ENCODE measurements around the gene SHROOM4.

SHROOM4 gene

DNA sequence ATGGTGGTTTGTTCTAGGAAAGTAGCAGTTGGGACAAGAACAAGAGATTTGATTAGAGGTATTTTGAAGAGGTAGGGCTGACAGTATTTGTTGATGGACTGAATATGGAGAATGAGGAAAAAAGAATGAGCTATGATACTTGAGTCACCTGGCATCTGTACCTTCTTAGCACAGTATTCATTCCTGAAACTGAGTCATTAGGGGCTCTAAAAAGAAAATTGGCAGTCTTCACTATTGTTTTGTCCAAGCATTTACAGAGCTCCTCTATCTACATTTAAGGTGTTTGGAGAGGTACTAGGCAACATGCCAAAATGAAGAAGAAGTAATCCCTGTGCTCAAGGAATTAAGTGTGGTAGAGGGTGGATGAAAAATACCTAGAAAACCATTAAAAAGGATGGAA is 165.8 kb downstream of the SHROOM4 start:
- ChIA-PET POLR2A (no interaction called here), CTCF (no interaction called here)
- TF ChIP-seq, protein P1, sequence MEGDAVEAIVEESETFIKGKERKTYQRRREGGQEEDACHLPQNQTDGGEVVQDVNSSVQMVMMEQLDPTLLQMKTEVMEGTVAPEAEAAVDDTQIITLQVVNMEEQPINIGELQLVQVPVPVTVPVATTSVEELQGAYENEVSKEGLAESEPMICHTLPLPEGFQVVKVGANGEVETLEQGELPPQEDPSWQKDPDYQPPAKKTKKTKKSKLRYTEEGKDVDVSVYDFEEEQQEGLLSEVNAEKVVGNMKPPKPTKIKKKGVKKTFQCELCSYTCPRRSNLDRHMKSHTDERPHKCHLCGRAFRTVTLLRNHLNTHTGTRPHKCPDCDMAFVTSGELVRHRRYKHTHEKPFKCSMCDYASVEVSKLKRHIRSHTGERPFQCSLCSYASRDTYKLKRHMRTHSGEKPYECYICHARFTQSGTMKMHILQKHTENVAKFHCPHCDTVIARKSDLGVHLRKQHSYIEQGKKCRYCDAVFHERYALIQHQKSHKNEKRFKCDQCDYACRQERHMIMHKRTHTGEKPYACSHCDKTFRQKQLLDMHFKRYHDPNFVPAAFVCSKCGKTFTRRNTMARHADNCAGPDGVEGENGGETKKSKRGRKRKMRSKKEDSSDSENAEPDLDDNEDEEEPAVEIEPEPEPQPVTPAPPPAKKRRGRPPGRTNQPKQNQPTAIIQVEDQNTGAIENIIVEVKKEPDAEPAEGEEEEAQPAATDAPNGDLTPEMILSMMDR (IDR thresholded peaks at IDR 0.05; ENCODE audit: control extremely low read depth, extremely low read depth, low read depth, missing control alignments) = no peak
- DNase-seq (ENCODE audit: extremely low spot score) = no peak

DNA sequence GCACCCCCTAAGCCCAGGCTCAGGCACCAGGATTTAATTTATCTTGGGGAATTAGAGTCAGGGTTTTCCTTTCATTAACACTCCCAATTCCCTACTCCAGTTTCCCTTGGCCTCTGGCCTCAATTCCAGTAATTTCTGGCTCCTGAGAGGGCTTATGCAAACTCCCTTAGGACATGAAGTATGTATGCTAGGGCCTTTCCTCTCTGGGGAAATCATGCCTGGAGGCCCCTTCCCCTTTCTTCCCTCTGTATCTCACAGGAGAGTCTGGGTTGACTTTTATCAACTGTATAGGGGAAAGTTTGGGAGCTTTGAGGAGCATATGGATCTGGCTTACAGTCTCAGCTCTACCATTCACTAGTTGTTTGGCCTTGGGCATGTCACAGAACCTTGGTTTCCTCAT is 169.5 kb downstream of the SHROOM4 start:
- POLR2A ChIA-PET = no interaction called here
- TF ChIP-seq, protein P1 (IDR thresholded peaks at IDR 0.05; ENCODE audit: control extremely low read depth, extremely low read depth, low read depth, missing control alignments) = no peak
- no peak for DNase-seq (ENCODE audit: extremely low spot score)
- CTCF ChIA-PET = no interaction called here

DNA sequence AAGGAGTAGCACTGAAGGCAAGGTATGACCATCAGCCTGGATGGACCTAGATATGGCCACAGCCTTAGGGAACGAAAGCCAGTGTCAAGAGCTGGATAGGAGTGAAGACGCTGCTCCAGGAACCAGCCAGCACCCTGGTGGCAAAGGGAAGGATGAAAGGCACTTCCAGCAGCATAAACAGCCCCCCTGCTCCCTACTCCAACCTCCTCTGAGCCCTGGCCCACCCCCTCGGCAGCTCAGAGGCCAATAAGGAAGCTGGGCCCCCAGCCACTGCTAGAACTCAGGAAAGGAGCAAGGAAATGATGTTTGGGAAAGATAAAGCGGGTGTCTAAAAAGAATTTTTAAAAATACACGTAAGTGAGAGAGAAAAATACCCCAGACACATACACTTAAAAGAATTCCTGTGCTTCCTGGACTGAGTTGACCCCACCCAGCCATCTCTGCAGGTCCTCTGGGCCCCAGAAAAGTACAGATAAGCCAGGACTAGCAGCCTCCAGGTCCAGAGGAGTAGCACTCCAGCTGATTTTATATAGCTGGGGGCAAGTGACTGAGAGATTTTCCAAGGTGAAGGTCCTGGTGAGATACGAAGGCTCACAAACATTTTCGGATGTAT is 170.4 kb downstream of the SHROOM4 start:
- no peak for DNase-seq (ENCODE audit: extremely low spot score)
- POLR2A ChIA-PET = no interaction called here
- TF ChIP-seq, protein P1 (IDR thresholded peaks at IDR 0.05; ENCODE audit: control extremely low read depth, extremely low read depth, low read depth, missing control alignments) = no peak
- CTCF ChIA-PET = no interaction called here

DNA sequence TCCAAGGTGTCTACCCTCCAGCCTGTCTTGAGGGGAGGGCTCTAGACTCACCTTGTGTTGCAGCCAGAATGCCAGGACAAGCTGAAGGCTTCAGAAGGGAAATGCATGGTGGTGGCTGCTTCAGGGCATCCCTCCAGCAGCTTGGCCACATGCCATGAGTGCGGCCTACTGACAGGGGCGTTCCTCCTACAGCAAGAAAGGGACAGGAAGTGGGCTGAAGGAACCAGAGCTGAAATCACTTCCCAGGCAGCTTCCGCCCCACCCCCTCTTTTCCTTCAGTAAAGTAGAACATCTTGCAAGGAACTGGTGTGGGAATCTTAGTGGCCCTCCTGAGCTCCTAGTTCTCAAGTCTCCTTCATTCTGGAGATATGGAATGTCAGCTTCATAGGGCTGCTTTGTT is 175.9 kb downstream of the SHROOM4 start:
- CTCF ChIA-PET = no interaction called here
- TF ChIP-seq, protein P1 (IDR thresholded peaks at IDR 0.05; ENCODE audit: control extremely low read depth, extremely low read depth, low read depth, missing control alignments) = no peak
- no peak for DNase-seq (ENCODE audit: extremely low spot score)
- POLR2A ChIA-PET = no interaction called here

DNA sequence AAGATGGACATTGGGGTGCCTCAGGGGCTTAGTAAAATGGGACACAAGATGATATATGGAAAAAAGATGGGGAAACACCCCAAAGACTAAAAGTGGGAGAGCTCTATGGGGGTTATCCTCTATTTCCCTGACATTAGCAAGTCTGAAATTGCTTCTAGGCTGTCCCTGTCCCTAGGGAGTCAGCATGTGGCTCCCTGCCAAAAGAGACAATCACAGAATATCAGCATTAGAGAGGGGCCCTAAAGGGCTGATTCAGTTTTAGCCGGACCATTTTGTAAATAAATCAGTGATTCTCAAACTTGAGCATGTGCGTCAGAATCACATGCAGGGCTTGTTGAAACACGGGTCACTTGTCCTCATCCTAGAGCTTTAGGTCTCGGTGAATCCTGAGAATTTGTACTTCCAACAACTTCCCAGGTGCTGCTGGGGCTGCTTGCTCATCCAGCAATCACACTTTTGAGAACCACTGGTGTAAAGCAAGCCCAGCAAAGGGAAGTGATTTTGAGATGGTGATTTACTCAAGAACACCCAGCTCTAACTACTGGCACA is 178.1 kb downstream of the SHROOM4 start:
- POLR2A ChIA-PET = no interaction called here
- CTCF ChIA-PET = no interaction called here
- TF ChIP-seq, protein P1 (IDR thresholded peaks at IDR 0.05; ENCODE audit: control extremely low read depth, extremely low read depth, low read depth, missing control alignments) = no peak
- DNase-seq (ENCODE audit: extremely low spot score) = no peak

DNA sequence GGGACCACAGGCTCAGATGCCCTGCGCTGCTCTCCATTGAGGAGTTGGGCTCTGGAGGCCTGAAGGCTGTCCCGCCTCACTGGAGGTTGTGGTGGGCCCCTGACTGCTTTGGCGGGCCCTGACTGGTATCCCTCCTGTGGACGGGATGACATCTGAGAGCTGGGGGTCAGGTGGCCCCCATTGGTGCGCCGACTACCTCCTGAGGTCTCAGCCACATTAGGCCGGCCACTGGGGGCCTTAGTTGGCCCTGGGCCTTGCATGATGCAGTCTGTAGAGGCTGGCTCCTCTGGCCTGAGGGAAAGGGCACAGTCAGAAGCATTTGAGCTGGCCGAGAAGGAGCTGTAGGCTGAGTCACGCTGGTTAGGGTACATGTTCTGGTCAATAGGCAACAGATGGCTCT is 178.8 kb downstream of the SHROOM4 start:
- ChIA-PET CTCF (no interaction called here), POLR2A (no interaction called here)
- TF ChIP-seq, protein P1 (IDR thresholded peaks at IDR 0.05; ENCODE audit: control extremely low read depth, extremely low read depth, low read depth, missing control alignments) = no peak
- no peak for DNase-seq (ENCODE audit: extremely low spot score)

Measured in GM10248 (cell line).